GM12878 (cell line): ENCODE data around the gene WDR45B. TPM values are rescaled to one million over a fixed set of nuclear protein-coding genes. Genes with fewer than 3 reads are reported as not detected.

Experiments
- ATAC-seq: fragments of 200-7000 bp; cut with Tn5 transposase; 3 replicates; pipeline ENCODE4 v1.9.1; 2020; ENCODE audit warnings: mild to moderate bottlenecking, moderate library complexity
- BruUV-seq: library from RNA; stranded (reverse); fragments of 400-500 nt; replicated peaks from 2 replicates; lab custom pipeline; 2021; lab: Mats Ljungman, UMichigan
- CTCF ChIA-PET: fragments of 300-600 bp; sonication (Branson Sonifier 250); formaldehyde crosslinking; extraction: SDS; loops from one replicate; lab custom pipeline; 2021; ENCODE audit warnings: inconsistent platforms; lab: Yijun Ruan, JAX
- POLR2A ChIA-PET: fragments of 350-600 bp; formaldehyde crosslinking; extraction: SDS; loops from one replicate; lab custom pipeline; 2021; ENCODE audit warnings: inconsistent platforms; lab: Charles Lee
- RAD21 ChIA-PET: fragments of 300-600 bp; sonication (Branson Sonifier 250); formaldehyde crosslinking; loops from one replicate; lab custom pipeline; 2023; ENCODE audit warnings: antibody characterized with exemption; ENCODE audit not compliant: unreplicated experiment; lab: Charles Lee
- SMC1A ChIA-PET: fragments of 300-600 bp; sonication (Branson Sonifier 250); formaldehyde crosslinking; loops from one replicate; lab custom pipeline; 2023; ENCODE audit not compliant: unreplicated experiment, uncharacterized antibody; lab: Charles Lee
- DNase-seq: peaks from one replicate; pipeline ENCODE4 v3.0.0-alpha.2; 2011; ENCODE audit warnings: low read depth, low spot score
- FAIRE-seq: peaks from 3 replicates; lab custom pipeline; 2011; peaks lifted over from hg19 to GRCh38; lab: Jason Lieb, UNC
- H2AFZ ChIP-seq: 2 replicates; pipeline ENCODE4 v1.6.0; 2011; ENCODE audit warnings: low read depth, low read length, control low read depth; ENCODE audit not compliant: control insufficient read depth
- H3K27ac ChIP-seq: 2 replicates; pipeline ENCODE4 v1.5.1; 2011; ENCODE audit warnings: control low read depth; ENCODE audit not compliant: control insufficient read depth, insufficient read depth
- H3K27me3 ChIP-seq, 2 experiments: replicated peaks in 1 of 2; 2 replicates each; pipeline versions ENCODE4 v1.6.0 to v1.6.1; 2011; ENCODE audit warnings: low read length in 1 of 2; ENCODE audit not compliant: control insufficient read depth in 2 of 2, insufficient read depth in 2 of 2
- H3K36me3 ChIP-seq, 2 experiments: 2 replicates each; pipeline ENCODE4 v1.5.1; 2011; ENCODE audit warnings: low read length in 1 of 2; ENCODE audit not compliant: control insufficient read depth in 2 of 2, insufficient read depth in 2 of 2
- H3K4me1 ChIP-seq: 2 replicates; pipeline ENCODE4 v1.6.1; 2011; ENCODE audit warnings: mild to moderate bottlenecking, low read length, moderate library complexity, mixed read lengths; ENCODE audit not compliant: control insufficient read depth, insufficient read depth
- H3K4me2 ChIP-seq: 2 replicates; pipeline ENCODE4 v1.6.0; 2011; ENCODE audit warnings: control low read depth; ENCODE audit not compliant: control insufficient read depth, insufficient read depth
- H3K4me3 ChIP-seq: fragments of 200-600 bp; sonication (generic); 2 replicates; pipeline ENCODE4 v1.5.1; 2016
- H3K79me2 ChIP-seq: 2 replicates; pipeline ENCODE4 v1.6.0; 2011; ENCODE audit warnings: low read length; ENCODE audit not compliant: control insufficient read depth, insufficient read depth
- H3K9ac ChIP-seq: 2 replicates; pipeline ENCODE4 v1.8.0; 2011; ENCODE audit warnings: low read length, control low read depth, mixed read lengths; ENCODE audit not compliant: control insufficient read depth, insufficient read depth
- H3K9me3 ChIP-seq: replicated peaks from 3 replicates; pipeline ENCODE4 v1.5.1; 2011; ENCODE audit warnings: mild to moderate bottlenecking, low read length; ENCODE audit not compliant: control insufficient read depth, insufficient read depth
- H4K20me1 ChIP-seq: 2 replicates; pipeline ENCODE4 v1.6.0; 2011; ENCODE audit not compliant: control insufficient read depth, insufficient read depth
- IKZF1 ChIP-seq: fragments of 450-650 bp; conservative IDR thresholded peaks from 2 replicates; pipeline ENCODE4 v1.6.1; 2017; ENCODE audit warnings: antibody characterized with exemption, mild to moderate bottlenecking
- RAD51 ChIP-seq: fragments of 450-650 bp; IDR thresholded peaks from 2 replicates; pipeline ENCODE4 v1.6.1; 2016; ENCODE audit warnings: moderate library complexity, mild to moderate bottlenecking, inconsistent platforms
- TARDBP ChIP-seq: IDR thresholded peaks from 2 replicates; pipeline ENCODE4 v1.6.1; 2016; ENCODE audit warnings: borderline replicate concordance
- WGBS: methylation state at CpG from one replicate; pipeline ENCODE4 v1.1.6; 2016; ENCODE audit warnings: low lambda C conversion rate; ENCODE audit not compliant: insufficient replicate concordance, insufficient coverage; ENCODE audit errors: missing lambda C conversion rate; 5-methylcytosine and 5-hydroxymethylcytosine counted together
- in situ Hi-C: fragments of 300-500 bp; cut with MboI; formaldehyde crosslinking; loops from 9 replicates; pipeline ENCODE4 v1.14.3; 2018; ENCODE audit warnings: mixed read lengths
- intact Hi-C: fragments of 100-400 bp; cut with micrococcal nuclease; formaldehyde crosslinking; loops from one replicate; pipeline ENCODE4 v1.14.2; 2022; ENCODE audit not compliant: unreplicated experiment
- polyA plus RNA-seq, 11 experiments: library from polyadenylated mRNA; depleted of rRNA in 4 of 11; unstranded in 6 of 11; stranded (reverse) in 5 of 11; fragments of >200 nt; fragmentation: Nextera tagmentation in 4 of 11; fragmentation: Illumina TruSeq in 1 of 11; extraction: Ambion mirVana in 4 of 11; extraction: Trizol in 1 of 11; gene quantifications; 1 replicate in 1 of 11; 2 replicates in 10 of 11; pipeline versions ENCODE4 v1.2.1 to v1.2.3, GENCODE V29; 2011 to 2016; ENCODE audit warnings: inconsistent platforms in 2 of 11, missing spikeins in 2 of 11, low read depth in 1 of 11
- total RNA-seq, 4 experiments: library from RNA; depleted of rRNA in 3 of 4; stranded (reverse); fragments of >200 nt in 3 of 4; fragmentation: Illumina TruSeq in 1 of 4; extraction: Trizol in 1 of 4; gene quantifications; 2 replicates each; pipeline versions ENCODE4 v1.2.1 to v1.2.3, GENCODE V29; 2013 to 2021
- TF ChIP-seq, protein P1 (sequence below): fragments of 450-650 bp; IDR thresholded peaks from 2 replicates; pipeline ENCODE4 v1.6.1; 2017; ENCODE audit warnings: mild to moderate bottlenecking, moderate library complexity
- TF ChIP-seq, protein P2 (sequence below): IDR thresholded peaks from 2 replicates; pipeline ENCODE4 v1.6.1; 2012; ENCODE audit warnings: low read depth, low read length, improper control_type of control experiment

The WDR45B gene
- total and polyA plus RNA-seq, 10 of the 15 experiments (the other 5 are each of a cell fraction or from before 2014, with no cell fraction given): 1.0 to 73.7 (median 26.6) TPM

DNA sequence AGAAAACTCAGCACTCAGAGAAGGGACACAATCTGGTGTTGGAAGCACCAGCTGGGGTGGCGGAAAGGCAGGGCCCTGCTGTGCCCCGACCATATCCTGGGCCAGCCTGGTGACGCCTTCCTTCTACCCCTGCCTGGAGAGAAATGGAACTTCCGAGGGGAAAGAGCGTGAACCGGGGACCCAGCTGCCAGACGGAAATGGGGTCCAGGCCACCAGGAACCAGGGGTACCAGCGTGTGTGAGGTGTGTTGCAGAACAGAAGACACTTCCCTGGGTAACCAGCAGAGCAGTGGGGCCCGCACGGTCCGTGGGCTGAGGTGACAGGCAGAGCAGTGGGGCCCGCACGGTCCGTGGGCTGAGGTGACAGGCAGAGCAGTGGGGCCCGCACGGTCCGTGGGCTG, 43.5 kb upstream of the WDR45B start (continued):
- TF ChIP-seq, protein P1, sequence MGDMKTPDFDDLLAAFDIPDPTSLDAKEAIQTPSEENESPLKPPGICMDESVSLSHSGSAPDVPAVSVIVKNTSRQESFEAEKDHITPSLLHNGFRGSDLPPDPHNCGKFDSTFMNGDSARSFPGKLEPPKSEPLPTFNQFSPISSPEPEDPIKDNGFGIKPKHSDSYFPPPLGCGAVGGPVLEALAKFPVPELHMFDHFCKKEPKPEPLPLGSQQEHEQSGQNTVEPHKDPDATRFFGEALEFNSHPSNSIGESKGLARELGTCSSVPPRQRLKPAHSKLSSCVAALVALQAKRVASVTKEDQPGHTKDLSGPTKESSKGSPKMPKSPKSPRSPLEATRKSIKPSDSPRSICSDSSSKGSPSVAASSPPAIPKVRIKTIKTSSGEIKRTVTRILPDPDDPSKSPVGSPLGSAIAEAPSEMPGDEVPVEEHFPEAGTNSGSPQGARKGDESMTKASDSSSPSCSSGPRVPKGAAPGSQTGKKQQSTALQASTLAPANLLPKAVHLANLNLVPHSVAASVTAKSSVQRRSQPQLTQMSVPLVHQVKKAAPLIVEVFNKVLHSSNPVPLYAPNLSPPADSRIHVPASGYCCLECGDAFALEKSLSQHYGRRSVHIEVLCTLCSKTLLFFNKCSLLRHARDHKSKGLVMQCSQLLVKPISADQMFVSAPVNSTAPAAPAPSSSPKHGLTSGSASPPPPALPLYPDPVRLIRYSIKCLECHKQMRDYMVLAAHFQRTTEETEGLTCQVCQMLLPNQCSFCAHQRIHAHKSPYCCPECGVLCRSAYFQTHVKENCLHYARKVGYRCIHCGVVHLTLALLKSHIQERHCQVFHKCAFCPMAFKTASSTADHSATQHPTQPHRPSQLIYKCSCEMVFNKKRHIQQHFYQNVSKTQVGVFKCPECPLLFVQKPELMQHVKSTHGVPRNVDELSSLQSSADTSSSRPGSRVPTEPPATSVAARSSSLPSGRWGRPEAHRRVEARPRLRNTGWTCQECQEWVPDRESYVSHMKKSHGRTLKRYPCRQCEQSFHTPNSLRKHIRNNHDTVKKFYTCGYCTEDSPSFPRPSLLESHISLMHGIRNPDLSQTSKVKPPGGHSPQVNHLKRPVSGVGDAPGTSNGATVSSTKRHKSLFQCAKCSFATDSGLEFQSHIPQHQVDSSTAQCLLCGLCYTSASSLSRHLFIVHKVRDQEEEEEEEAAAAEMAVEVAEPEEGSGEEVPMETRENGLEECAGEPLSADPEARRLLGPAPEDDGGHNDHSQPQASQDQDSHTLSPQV: no peak
- TF ChIP-seq, protein P2, sequence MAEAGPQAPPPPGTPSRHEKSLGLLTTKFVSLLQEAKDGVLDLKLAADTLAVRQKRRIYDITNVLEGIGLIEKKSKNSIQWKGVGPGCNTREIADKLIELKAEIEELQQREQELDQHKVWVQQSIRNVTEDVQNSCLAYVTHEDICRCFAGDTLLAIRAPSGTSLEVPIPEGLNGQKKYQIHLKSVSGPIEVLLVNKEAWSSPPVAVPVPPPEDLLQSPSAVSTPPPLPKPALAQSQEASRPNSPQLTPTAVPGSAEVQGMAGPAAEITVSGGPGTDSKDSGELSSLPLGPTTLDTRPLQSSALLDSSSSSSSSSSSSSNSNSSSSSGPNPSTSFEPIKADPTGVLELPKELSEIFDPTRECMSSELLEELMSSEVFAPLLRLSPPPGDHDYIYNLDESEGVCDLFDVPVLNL: no peak
- no peak for TF ChIP-seq RAD51

GRCh38 chr17:82690786-82691489, 42.7 kb upstream of the WDR45B start:
- Histone ChIP-seq H2AFZ (no peak overlapping the region), H3K27me3 (no peaks in the 10 kb centered on the region), H3K36me3 (no peaks in the 10 kb centered on the region), H3K9ac (no peak overlapping the region), H3K9me3 (peaks cover 9% of the 10 kb centered on the region; the same call in 2 of the 3 replicates), H3K4me1 (no peaks in the 10 kb centered on the region), H3K4me2 (0 out of 2 replicates have a peak overlapping the region, but pooled peaks have one; percentile 9), H4K20me1 (no peaks in the 10 kb centered on the region), H3K4me3 (no peak overlapping the region), H3K79me2 (no peaks in the 10 kb centered on the region), H3K27ac (no peak overlapping the region)
- in situ Hi-C loops: no loop called here
- ChIA-PET CTCF (no interaction called here), RAD21 (no interaction called here), SMC1A (no interaction called here), POLR2A (no interaction called here)
- intact Hi-C loops: no loop called here
- 53% methylated on average over 18 of the region's 18 CpGs for WGBS
- TF ChIP-seq TARDBP (no peak), IKZF1 (0 out of 2 replicates have a peak, but pooled peaks have one; percentile 20)
- DNase-seq (no peak), FAIRE-seq (no peak), ATAC-seq (no peak)
- no TSS peak for BruUV-seq
